EH (cell line): ENCODE measurements around the gene KCNH2.

ENCODE experiments used
- DNase-seq: peaks from one replicate; pipeline ENCODE4 v3.0.0-alpha.2; 2015; ENCODE audit warnings: low read depth

Gene KCNH2

DNA sequence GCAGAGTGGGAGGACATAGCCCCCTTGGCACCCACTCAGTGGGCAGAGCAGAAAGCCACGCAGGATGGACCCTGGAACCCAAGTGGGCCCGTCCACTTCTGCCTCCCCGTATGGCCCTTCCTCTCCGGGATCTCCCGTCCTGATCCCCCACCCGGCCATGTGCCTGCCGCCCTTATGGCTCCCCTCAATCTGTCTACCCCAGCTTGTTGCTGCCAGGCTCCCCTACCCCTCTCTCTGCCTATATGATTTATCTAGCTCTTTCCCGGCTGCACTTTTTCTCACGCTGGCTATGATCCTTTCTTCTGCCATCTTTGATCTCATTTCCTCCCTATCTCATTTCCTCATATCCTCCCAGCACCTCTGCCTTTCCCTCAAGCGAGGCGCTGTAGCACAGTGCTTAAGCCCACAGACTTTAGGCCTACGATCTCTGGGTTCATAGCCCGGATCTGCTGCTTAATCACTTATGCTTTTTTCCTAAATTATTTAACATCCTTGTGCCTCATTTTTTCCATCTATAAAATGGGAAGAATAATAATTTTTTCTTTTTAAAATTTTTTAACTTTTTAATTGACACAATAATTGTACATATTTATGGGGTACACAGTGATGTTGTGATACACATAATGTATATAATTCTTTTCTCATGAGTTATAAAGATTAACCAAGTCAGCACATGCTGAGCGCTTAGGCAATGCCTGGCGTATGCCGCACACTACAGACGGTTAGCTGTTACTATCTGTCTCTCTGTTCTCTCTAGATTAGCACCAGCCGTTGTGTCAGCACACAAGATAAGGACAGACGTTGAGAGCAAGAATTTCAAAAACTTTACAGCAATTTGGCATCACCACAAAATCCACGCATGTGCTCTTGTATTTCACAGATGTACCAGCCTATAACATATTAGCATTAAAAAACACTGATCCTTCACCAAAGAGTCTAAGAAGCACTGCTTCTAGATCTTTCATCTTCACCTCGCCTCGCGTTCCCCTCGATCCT is 18.1 kb downstream of the KCNH2 start:
- DNase-seq: no peak

- DNase-seq: no peak
Measured at GRCh38 chr7:150959081-150959480, 19.0 kb downstream of the KCNH2 start.

- no peak for DNase-seq
Measured at GRCh38 chr7:150958597-150958996, 19.5 kb downstream of the KCNH2 start.

GRCh38 chr7:150958062-150958552 is 20.0 kb downstream of the KCNH2 start:
- no peak for DNase-seq

GRCh38 chr7:150957133-150958020 is 20.7 kb downstream of the KCNH2 start:
- no peak for DNase-seq

DNA sequence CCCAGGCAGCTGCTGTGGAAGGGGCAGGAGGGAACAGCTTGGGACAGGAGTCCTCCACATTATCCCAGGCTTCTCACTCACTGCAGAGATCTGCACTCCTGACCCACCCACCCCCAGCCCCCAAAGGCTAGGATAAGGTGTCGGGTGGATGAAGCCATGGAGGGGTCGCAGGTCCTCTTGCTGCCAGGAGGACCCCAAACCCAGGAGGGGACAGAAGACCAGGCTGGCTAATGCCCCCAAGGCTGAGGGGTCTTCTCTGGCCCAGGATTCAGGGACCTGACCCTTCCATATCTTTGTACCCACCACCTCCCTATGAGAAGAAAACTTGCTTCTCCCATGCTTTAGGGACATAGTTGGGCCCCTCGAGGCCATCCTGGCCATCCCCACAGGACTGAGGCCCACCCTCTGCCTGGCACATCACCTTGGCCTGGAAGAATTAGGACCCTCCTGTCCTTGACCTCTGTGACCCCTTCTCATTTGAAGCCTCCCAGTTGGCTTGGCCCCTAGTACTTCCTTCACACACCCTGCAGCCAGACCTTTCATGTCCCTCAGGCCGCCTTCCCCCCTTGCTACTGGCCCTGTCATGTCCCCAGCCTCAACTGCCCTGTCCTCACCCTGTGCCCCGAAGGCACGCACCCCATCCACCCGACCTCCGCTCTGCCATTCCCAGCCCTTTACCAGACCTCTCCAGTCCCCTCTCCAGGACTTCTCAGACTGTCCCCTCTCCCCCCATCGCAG is 21.6 kb downstream of the KCNH2 start:
- DNase-seq: no peak

DNA sequence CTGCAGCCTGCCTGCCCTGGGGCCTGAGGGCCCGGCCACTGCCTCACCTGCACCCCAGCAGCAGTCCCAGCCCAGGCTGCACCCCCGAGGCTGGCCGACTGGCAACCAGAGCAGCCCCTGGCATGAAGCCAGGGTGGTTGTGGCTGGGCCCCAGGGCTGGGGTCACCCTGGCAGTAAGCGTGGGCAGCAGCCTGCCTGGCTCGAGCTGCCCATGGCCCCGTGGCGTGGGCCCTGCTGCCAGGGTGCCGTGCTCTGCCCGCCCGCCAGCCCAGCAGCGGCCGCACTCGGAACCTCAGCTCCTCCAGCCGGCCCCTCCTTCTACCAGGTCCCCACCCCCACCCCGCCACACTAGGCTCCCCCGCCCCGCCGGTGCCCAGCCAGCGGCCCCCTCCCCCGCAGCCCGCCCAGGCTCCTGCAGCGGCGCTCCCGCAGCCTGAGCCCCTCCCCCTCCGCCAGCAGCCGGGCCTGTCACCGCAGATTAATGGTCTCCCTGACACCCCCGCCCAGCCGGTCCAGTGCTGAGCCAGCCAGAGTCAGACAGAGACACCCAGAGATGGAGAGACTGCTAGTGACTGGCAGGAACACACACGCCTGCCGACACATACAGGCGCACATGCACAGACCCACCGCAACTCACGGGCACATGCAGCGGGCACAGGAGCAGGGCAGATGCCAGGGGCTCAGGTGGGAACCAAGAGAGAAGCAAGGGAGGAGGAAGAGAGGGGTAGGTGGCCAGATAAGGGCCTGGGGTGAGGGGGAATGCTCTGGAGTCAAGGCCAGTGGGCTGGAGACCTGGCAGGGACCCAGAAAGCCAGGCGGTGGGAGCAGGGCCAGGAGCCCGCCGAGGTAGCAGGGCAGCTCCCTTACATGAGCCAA is 22.4 kb downstream of the KCNH2 start:
- DNase-seq: peak; percentile 11

- no peak for DNase-seq
Measured at GRCh38 chr7:150954986-150955518, 23.1 kb downstream of the KCNH2 start.

DNA sequence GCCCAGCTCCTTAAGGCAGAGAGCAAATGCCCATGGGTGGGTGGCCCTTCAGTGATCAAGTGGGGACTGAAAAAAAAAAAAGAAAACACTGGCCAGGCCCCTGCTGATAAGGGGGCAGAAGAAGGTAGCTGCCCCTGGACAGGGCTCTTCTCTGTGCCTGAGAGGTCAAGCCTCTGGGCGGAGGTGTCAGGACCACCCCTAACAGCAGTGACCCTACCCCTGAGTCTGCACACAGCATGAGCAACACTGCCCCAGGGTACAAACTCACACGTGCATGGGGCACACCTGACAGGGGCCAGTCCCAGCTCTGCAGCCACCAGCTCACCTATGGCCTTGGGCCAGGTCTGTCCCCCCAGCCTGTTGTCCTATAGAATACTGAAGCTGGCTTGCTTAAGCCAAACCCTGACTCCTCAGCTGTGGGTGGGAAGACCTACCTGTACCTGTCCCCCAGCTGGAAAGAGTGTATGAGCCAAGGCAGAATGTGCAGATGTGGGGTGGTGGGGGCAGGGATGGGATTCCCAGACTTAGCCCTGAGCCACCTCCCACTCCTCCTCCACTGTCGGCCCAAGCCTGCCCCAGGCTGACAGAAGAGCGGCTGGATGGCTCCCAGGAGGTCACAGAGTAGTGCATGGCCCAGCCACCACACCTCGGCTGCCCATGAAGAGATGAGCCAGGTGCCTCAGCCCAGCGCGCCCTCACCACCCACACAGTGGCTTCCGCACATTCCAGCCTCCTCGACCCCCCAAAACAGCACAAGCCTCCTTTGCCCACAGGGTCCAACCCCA is 23.7 kb downstream of the KCNH2 start:
- DNase-seq: no peak

GRCh38 chr7:150953061-150953997 is 24.8 kb downstream of the KCNH2 start:
- no peak for DNase-seq

DNA sequence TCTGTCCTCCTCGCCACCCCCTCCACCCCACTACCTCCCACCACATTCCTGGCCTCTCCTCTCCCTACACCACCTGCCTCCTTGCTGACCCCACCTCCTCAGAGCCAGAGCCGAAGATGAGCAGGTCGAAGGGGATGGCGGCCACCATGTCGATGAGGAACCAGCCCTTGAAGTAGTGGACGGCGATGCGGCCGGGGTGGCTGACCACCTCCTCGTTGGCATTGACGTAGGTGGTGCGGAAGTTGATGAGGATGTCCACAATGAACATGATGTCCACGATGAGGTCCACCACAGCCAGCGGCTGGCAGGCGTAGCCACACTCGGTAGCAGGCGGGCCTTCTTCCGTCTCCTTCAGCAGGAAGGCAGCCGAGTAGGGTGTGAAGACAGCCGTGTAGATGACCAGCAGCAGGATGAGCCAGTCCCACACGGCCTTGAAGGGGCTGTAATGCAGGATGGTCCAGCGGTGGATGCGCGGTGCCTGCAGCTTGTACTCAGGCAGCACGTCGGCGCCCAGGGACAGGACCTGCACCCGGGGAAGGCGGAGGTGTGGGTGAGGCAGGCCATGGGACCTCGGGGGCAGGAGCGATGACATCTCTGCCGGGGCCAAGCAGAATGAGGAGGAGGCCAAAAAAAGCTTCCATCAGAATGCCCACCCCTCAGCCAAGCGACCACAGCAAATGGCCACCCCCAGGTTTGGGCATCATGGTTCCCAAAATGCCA is 25.6 kb downstream of the KCNH2 start:
- DNase-seq: no peak

GRCh38 chr7:150951521-150951920 is 26.6 kb downstream of the KCNH2 start:
- no peak for DNase-seq

DNA sequence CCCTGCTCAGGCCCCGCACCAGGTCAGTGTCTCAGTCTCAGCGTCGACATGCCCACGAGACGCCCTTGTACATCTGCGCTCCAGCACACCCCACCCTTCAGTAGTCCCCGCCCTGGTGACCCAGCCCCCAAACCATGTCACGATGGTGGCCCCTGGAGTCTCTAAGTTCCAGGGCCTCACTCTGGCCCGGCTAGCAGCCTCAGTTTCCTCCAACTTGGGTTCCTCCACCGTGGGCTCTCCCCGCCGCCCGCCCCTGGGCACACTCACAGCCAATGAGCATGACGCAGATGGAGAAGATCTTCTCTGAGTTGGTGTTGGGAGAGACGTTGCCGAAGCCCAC is 27.0 kb downstream of the KCNH2 start:
- no peak for DNase-seq

DNA sequence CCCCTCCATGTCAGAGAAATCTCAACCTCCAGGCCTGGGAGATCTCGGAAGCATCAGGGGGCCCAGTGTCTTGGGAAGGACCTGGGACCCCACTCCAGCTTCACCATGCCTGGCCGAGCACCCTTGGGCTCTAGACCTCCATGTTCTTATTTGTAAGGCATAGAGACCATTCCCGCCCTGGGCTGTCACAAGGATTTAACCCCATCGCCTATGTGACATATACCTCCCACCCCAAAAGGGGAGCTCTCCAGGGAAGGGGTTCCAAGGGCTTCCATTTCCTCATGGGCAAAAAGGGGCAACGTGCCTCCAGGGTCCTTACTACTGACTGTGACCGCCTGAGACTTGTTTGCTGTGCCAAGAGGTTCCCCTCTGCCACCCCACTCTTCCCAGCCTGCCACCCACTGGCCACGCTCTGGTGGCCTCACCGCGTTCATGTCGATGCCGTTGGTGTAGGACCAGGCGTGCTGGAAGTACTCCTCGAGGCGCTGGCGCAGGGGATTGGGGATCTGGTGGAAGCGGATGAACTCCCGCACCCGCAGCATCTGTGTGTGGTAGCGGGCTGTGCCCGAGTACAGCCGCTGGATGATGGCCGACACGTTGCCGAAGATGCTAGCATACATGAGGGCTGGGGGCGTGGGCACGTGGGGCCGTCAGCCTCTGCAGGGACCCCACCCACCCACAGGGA is 27.5 kb downstream of the KCNH2 start:
- DNase-seq: no peak

- no peak for DNase-seq
Measured at GRCh38 chr7:150949971-150950491, 28.1 kb downstream of the KCNH2 start.

GRCh38 chr7:150949564-150949963 is 28.6 kb downstream of the KCNH2 start:
- peak; percentile 37 for DNase-seq

GRCh38 chr7:150948791-150949251 is 29.3 kb downstream of the KCNH2 start:
- no peak for DNase-seq
